ENCODE data around the gene MAML2.

Gene MAML2

DNA sequence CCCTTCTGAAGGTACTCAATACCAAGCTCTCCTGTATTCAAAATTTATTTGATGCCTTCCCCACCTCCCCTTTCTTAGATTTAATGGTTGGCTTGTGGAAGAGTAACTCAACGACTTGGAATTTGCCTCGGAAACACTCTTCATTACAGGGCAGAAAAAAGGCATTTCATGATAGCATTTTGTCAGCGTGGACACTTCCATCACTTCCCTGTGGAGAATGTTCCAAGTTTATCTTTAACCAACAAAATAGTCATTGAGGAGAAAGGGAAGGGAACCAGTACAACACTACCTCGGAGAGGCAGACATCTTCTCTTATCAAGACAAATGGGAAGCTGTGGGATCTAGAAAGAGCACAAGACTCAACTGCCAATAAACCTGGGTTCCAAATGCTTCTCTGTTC is 241.8 kb downstream of the MAML2 start:
- no peak for DNase-seq (ENCODE audit: low read depth in 2 of 2)

DNA sequence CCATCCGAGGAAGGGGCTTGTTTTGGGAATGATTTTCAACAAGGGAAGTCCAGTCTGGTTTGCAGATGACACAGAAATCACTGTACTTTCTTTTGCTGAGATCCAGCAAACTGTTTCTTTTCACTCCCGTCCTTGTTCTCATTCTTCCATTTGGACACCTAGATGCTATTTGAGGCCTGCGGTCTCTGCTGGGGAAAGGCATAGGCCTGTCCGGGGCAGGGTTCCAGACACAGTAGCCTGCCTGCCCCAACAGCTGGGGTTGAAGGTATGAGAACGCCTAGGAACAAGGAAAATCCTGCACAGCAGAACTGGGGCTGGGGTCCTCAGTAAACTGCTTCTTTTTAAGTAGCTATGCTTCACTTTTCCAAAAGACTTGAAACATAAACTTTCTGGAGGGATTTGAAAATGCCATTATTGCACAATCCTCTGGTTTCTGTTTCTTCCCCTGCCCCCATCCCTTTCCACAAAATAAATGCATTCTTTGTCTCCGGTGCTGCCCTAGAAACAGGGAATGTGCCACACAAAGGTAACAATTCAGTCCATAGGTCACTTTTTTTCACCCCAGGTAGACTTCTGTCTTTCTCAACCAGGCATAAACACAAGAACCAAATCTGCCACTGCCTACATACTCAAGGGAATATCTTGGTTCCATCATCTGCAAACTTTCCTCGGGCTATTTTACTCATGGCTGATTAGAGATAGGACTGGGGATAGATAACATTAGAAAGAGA is 244.3 kb downstream of the MAML2 start:
- DNase-seq (ENCODE audit: low read depth in 2 of 2), result no peak

DNA sequence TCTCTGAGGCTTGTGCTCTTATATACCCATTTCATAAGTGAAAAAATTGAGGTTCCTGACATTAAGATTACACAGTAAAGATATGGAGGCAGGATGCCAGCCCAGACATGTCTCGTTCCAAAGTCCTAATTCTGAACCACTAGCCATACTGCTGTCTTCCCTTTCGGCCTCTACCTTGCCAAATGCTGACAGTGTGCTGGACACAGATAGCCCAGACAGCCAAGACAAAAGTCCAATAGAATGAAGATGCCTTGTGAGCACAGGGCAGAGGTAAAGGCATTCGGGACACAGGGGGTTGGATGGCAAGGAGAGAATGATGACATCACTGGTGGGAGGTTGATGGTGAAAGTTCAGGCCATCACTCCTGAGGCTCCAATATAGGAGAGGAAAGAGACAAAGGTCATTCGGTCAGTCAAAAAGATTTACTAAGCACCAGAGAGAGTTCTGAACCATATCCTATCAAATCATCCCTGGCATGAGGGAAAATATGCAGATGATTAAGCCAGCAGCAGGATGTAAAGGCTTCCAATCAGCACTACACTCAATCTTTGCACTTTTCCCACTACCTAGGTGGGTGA is 245.1 kb downstream of the MAML2 start:
- DNase-seq (ENCODE audit: low read depth in 2 of 2), result no peak

DNA sequence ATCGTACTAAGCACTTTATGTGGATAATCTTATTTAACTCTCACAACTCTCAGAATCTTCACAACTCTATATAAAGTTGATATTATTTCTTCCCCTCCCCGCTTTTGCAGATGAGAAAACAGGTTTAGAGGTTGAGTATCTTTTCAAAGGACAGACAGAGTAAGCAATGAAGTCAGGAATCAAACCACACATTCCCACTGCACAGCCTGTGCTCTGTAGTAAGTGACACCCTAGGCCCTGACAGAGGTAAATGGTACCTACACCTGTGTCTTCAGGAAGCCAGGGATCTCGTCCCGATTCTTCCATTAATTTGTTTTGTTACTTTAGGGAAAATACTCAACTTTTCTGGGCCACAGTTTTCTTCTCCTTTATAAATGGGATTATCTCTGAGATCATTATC is 246.6 kb downstream of the MAML2 start:
- no peak for DNase-seq (ENCODE audit: low read depth in 2 of 2)

DNA sequence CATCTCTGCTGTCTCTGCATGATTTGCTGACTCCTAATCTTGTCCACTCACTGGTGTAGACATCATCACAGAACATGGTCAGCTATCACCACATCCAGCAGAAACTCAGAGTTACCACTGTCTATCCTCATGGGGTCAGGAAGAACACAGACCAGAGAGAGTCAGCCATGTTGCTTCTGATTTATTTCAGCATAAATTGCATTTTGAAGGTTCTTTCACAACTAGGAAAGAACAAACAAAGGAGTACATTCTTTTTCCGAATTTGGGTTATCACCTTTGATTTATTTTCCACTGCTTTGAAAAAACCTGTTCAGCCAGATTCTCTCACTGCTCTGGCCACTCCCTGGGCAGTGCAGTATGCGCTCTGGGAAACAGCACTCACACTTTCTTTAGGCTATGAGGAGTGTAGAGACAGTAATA is 247.1 kb downstream of the MAML2 start:
- DNase-seq (ENCODE audit: low read depth in 2 of 2), result no peak

DNA sequence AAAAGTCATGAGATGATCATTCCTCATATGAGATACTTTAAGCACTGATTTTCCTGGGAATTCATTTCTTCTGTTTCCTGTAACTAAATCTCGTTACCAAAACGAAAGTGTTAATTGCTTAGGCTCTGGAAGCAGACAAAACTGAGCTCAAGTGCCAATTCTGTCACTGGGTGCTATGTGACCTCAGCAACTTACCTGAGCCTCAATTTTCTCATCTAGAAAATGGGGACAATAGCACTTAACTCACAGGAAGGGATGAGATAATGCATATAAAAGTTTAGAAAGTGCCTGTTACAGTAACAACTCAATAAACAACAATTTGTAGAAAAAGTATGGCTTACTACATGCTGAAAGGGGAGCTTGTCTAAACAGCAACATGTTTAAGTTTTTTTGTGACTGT is 248.8 kb downstream of the MAML2 start:
- DNase-seq (ENCODE audit: low read depth in 2 of 2), result no peak

DNA sequence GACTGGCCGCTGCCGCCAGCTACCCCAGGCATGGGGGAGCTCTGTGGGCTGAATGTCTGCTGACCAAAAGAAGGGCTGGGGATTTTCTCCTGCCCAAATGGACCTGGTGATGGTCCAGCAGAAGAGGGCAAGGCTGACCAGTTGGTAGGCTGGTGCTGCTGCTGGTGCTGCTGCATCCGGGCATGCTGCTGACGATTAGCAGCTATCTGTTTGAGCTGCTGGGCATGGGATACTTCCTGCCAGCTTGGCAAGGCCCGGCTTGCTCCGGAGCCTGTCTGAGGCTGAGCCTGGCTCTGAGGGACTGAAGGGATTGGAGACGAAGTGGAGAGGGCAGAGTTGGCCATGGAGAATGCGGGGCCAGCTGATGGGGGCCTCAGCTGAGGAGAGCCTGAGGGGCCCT is 250.5 kb downstream of the MAML2 start:
- DNase-seq (ENCODE audit: low read depth in 2 of 2), result no peak

DNA sequence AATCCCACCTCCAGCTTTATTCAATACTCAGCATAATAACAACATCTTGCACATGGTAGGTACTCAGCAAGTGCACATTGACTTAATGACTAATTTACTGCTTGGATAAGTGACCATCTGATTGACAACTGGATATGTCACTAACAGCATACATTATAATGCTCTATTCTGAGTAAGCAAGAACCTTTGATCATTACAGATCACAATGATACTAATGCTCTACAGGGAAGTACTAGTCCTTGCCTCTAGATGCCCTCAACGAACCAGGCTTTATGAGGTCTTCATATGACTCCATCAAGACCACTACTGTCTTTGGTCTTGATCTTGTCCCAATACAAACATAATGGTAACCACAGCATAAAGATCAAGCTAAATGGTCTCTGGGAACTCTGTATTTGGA is 251.5 kb downstream of the MAML2 start:
- DNase-seq (ENCODE audit: low read depth in 2 of 2), result no peak

DNA sequence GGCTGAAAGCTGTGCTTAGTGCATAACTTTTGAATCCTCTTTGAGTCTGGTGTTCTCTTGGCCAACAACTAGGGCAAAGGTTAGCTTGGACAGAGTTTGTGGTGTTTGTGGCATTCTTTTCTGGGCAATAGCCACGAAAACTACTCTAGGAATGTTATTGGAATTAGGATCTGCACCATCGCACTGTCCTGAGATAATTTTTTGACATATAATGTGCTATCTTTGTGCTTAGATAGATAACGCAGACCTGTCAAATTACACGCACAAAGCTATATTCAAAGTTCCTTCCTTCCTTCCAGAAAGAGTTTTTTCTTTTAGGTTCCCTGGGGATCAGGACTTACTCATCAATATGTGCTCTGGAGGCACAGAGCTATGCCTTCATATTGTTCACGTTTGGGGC is 252.3 kb downstream of the MAML2 start:
- DNase-seq (ENCODE audit: low read depth in 2 of 2), result no peak

DNA sequence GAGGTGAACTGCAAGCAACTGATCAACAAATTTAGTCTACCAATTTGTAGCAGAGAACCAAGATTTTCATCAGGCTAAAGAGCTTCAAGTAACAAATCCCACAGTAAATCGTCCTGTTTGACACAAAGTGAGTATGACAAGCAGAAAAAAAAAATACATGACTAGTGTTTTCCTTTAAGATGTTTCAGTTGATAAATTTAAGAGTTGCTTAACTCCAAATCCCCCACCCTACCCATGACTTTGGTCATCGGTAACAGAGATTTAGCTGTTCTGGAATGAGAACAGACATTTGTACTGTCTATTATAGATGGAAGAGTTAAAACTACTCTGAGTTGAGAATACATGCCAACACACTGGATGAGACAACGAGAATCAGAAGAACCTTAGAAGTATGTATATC is 254.1 kb downstream of the MAML2 start:
- no peak for DNase-seq (ENCODE audit: low read depth in 2 of 2)

DNA sequence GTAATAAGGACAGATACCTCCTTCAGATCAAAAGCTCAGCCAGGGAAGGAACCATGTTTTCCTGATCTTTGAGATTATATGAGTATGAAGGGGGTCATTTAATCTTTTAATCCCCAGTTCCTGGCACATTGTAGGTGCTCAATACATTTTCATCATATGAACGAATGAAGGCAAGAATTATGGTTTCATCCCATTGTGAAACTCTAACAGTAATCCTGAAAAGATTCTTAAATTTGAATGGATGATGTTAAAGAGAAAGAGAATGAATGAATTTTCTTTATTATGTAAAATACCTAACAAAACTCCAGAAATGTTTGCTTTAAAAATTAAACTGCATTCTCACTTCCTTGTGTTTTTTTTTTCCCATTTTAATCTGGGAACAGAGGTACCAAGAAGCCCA is 256.9 kb downstream of the MAML2 start:
- no peak for DNase-seq (ENCODE audit: low read depth in 2 of 2)

DNA sequence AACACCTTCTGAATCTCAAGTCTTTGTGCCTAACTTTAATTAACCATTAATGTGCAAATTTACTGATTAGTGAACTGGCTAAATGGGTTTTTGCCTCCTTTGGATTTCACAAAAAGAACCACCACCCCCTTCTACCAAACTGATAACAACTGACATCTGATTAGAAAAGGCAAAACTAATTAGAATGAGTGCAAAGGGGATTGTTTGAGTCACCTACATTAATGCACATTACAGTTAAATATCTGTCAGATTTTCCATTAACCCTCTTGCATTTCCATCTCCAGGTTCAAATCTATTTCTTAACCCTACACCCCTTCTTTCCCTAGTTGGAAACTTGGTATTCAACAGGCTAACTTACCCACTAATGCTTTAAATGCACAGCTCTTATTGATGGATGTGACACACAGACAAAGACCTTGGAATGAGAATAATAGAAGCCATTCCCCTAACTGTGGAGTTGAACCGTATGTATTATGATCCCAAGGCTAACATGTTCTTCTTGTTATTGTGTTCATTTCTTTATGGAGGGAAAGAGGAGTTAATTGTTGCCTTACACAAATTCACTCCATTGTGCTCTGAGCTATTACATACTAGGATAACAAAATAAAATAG is 257.6 kb downstream of the MAML2 start:
- no peak for DNase-seq (ENCODE audit: low read depth in 2 of 2)

DNA sequence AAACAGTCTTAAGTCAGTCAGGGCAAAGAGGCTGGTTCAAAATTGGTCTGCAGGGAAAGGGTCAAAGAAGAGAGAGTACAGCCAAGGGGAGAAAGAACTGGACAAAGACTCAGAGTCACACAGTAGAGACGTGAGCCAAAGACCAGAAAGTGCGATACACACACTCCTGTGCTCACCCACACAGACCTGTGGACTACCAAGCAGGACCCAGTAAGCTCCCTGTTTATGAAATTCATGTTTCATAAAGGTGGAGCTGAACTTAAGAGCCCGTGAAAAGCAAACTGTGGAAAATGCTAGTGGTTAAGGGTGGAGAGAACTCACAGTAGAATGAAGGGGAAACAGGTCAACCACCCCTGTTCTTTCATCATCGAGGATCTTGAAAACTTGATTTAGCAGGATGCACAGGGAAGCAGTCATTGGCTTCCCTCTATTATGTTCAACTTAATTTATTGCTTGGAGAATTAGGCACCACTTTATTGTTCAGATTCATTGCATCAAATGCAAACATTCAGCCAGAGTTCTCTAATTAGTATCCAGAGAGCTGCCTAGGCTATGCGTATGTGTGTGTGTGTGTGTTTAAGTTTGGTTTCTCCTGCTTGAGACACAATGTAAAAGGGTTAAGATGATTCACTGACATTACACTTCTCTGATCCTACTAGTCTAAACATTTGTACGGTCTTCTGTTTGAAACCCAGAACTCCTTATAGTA is 258.2 kb downstream of the MAML2 start:
- DNase-seq (ENCODE audit: low read depth in 2 of 2), result no peak

DNA sequence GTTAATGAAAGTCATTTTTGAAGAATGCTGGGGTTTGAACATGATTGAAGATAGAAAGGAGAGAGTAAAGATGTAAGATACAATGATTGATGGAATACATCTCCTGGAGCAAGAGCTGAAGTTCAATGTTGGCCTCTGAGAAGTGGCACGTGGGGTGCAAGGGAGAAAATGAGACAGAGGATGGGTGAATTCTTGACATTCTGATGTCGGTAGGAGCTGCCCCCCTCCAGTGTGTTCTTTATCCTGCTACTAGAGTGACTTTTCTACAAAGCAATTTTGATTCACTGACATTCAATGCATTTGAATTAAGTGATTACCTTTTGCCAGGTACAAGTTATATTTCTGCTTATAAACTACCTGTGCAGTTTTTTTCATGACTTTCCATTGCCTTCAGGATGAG is 260.1 kb downstream of the MAML2 start:
- no peak for DNase-seq (ENCODE audit: low read depth in 2 of 2)

DNA sequence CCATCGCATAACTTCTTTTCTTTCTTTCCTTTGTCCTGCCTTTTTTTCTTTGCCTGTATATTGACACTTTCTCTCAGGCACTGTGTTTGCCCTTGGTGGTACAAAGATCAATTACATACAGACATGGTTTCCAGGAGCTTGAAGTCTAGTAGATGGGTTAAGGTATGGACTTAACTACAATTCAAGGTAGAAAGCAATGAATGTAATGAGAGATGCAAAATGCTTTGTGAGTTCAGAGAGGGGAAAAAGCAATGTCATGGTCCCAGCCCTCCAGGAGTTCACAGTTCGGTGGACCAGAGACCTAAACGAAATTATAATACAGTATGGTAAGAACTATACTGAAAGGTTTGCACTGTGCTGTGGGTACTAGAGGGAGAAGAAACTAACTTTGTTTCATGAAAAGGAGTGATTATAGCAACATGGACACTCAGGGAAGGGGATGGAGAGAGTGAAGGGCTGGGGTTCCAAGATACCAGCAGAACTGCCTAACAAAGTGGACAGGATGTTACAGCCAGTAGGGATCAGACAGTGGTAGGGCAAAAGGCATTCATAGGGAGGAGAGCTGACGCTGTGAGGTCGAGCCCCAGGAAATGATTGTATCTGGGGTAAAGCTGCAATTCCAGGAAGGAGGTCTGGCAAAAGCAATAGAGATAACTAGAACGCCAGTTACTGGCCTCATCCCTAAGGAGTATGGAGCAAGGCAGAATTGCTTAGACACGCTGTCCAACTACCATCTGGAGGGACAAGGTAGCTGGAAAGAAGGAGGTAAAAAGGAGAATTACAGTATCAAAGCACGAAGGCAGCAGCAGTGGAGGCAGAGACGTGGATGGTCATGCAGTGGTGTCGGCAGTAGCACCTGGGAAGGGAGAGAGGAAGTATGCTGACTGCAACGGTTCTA is 260.7 kb downstream of the MAML2 start:
- no peak for DNase-seq (ENCODE audit: low read depth in 2 of 2)

DNA sequence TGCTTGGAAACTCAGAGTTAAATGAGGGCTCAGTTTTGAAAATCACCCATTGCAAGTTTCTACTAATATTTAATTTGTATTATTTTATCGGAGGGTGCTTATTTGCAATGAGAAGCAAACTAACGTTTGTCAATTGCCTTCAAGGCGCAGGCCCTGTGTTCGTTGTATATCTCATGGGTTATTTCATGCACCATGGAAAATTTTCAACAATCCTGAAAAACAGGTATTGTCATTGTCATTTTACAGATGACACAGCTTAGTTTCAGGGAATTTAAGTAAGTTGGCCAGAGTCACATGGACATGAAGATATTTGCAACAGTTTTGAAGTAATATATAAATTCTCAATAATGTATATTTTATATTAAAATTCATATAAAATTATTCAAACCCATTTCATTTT is 261.4 kb downstream of the MAML2 start:
- no peak for DNase-seq (ENCODE audit: low read depth in 2 of 2)

DNA sequence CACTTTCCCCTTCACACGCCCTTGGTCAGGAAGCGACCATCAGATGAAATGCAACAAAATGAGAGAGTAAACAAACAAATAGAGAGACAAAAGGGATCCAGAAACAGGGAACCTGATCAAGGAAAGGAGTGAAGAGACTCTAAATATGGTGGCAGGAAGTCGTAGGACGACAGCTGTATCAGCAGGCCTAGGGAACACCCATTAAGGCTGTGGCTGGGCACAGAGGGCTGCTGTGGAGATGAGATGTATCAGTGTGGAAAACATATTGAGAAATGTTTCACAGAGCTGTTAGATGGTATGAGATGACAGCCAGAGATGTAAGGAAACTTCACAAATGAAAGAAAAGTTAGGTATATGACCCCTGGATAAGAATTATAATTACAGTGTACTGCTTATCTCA is 263.3 kb downstream of the MAML2 start:
- no peak for DNase-seq (ENCODE audit: low read depth in 2 of 2)

DNA sequence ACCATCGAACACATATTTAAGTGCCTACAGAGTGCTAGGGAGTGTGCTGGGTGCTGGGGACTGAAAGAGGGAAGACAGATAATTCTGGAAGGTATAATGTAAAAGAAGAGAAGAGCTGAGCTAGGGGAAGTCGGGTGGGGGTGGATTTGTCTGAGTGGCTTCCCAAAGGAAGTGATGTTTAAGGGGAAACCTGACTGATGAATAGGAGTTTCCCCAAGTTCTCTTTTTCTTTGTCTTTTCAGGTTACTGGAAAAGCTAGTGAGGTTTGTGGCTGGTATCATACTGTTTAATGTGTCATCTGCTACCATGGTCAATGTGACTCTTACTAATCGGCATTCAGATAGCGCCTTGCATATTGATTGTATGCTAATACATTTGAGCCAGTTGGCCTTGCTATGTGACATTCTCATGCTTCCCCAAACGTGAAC is 267.4 kb downstream of the MAML2 start:
- DNase-seq (ENCODE audit: low read depth in 2 of 2), result no peak

DNA sequence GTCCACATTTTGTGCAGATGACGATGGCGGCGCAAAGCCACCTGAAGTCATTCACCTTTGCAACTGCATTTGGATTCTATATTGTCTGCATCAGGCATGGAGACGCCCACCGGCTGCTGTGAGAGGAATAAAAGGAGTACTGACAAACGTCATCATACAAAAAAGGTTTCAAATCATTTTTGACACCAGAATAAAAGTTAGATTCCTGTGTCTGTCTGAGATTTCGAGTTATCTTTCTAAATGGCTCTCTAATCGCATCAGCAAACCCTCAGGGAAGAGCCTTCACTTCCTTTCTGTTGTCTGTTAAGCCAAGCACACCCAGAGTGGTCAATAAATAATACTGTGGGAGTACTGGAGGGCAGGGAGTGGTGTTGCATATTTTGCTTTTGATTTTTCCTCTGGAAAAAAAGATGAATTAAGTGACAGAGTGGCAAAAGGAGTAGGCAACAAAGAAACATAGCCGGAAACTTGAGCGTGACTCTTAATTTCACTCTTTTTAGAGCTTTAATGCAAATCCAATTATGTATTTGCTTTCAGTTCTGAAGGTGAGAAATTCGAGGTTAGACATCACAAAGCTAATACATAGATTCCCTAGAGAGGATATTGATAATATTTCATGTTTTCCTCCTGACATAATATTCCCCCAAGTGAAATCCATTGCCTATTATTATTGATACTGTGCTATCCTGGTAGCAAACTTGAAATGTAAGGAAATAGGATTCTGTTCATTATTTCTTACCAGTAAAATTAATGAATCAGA is 268.3 kb downstream of the MAML2 start:
- no peak for DNase-seq (ENCODE audit: low read depth in 2 of 2)

DNA sequence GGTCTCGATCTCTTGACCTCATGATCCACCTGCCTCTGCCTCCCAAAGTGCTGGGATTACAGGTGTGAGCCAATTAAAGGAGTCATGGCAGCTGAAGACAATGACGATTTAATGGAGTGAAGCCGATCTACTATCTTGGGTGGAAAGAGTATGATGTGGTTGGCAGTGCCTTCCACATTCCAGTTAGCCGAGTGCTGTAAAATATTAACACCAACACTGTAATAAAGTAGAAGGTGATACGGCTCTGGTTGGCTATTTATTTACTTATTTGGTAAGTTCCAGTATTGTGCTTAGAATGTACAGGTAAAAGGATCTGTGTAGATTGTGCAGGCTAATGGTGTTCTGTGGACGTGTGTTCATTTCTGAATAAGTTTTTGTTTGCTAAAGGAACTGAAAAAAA is 269.5 kb downstream of the MAML2 start:
- DNase-seq (ENCODE audit: low read depth in 2 of 2), result no peak

DNA sequence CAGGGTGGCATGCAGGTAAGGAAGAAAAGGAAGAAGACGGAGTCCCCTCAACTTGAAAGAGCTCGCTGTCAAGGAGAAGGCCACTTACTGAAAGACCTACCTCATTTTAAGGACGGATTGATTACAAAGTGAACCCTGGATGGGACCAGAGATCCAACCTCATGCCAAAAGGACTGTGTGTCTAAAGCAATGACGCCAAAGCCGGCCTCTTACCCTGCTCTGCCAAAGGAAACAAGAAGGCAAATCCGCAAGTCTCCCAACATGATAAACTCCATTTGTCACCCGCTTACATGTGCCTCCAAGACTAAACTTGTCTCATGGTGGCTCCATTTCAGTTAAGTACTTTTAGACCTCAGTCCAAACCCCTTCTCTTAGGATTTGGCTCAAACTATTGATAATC is 270.4 kb downstream of the MAML2 start:
- no peak for DNase-seq (ENCODE audit: low read depth in 2 of 2)
